Smooth muscle cell (in vitro differentiated cells): ENCODE results near the gene C3orf33. TPM values are rescaled to one million over a fixed set of nuclear protein-coding genes. Genes with fewer than 3 reads are reported as not detected.

Experiments
- DNase-seq: peaks from one replicate; lab custom pipeline; 2025; ENCODE audit not compliant: unreplicated experiment; lab: John Stamatoyannopoulos, UW
- H2AFZ ChIP-seq: fragments of 200-600 bp; sonication (generic); 2 replicates; pipeline ENCODE4 v1.6.0; 2016; ENCODE audit warnings: antibody characterized with exemption, low read depth, mild to moderate bottlenecking
- H3F3A ChIP-seq: fragments of 200-600 bp; sonication (generic); 2 replicates; pipeline ENCODE4 v1.6.0; 2017; ENCODE audit warnings: antibody characterized with exemption, low read depth
- H3K27ac ChIP-seq: fragments of 200-600 bp; sonication (generic); 2 replicates; pipeline ENCODE4 v1.5.1; 2016; ENCODE audit warnings: low read depth, mild to moderate bottlenecking
- H3K27me3 ChIP-seq: fragments of 200-600 bp; sonication (generic); 2 replicates; pipeline ENCODE4 v1.6.1; 2016; ENCODE audit warnings: low read depth, mild to moderate bottlenecking
- H3K36me3 ChIP-seq: fragments of 200-600 bp; sonication (generic); 2 replicates; pipeline ENCODE4 v1.5.1; 2016; ENCODE audit warnings: low read depth
- H3K4me1 ChIP-seq: fragments of 200-600 bp; sonication (generic); 2 replicates; pipeline ENCODE4 v1.5.1; 2016; ENCODE audit warnings: low read depth
- H3K4me2 ChIP-seq: fragments of 200-600 bp; sonication (generic); 2 replicates; pipeline ENCODE4 v1.6.0; 2016; ENCODE audit warnings: mild to moderate bottlenecking
- H3K4me3 ChIP-seq: fragments of 200-600 bp; sonication (generic); 2 replicates; pipeline ENCODE4 v1.5.1; 2016; ENCODE audit warnings: mild to moderate bottlenecking
- H3K79me2 ChIP-seq: fragments of 200-600 bp; sonication (generic); 2 replicates; pipeline ENCODE4 v1.6.0; 2016; ENCODE audit warnings: low read depth, mild to moderate bottlenecking
- H3K9ac ChIP-seq: fragments of 200-600 bp; sonication (generic); 2 replicates; pipeline ENCODE4 v1.6.0; 2016; ENCODE audit warnings: low read depth
- H3K9me3 ChIP-seq: fragments of 200-600 bp; sonication (generic); replicated peaks from 2 replicates; pipeline ENCODE4 v1.5.1; 2016; ENCODE audit warnings: low read depth
- H4K20me1 ChIP-seq: fragments of 200-600 bp; sonication (generic); 2 replicates; pipeline ENCODE4 v1.6.0; 2016; ENCODE audit warnings: low read depth
- WGBS: methylation state at CpG from one replicate; pipeline ENCODE4 v1.1.7; 2016; ENCODE audit warnings: low lambda C conversion rate; 5-methylcytosine and 5-hydroxymethylcytosine counted together
- polyA plus RNA-seq: library from polyadenylated mRNA; unstranded; fragments of >200 nt; fragmentation: Nextera tagmentation; extraction: Ambion mirVana; gene quantifications from 2 replicates; pipeline ENCODE4 v1.2.1, GENCODE V29; 2016
- total RNA-seq: library from RNA; depleted of rRNA; stranded (reverse); fragments of >200 nt; gene quantifications from 2 replicates; pipeline ENCODE4 v1.2.3, GENCODE V29; 2014
- TF ChIP-seq, protein P1 (sequence below): fragments of 200-600 bp; sonication (generic); IDR thresholded peaks from 2 replicates; pipeline ENCODE4 v1.5.1; 2017; ENCODE audit warnings: borderline replicate concordance, mild to moderate bottlenecking, antibody characterized with exemption; ENCODE audit not compliant: insufficient read depth, poor library complexity, severe bottlenecking

Gene C3orf33
- total RNA-seq, result 4.3 and 4.4 TPM in 2 replicates
- 3.2 and 3.4 TPM in 2 replicates for polyA plus RNA-seq

DNA sequence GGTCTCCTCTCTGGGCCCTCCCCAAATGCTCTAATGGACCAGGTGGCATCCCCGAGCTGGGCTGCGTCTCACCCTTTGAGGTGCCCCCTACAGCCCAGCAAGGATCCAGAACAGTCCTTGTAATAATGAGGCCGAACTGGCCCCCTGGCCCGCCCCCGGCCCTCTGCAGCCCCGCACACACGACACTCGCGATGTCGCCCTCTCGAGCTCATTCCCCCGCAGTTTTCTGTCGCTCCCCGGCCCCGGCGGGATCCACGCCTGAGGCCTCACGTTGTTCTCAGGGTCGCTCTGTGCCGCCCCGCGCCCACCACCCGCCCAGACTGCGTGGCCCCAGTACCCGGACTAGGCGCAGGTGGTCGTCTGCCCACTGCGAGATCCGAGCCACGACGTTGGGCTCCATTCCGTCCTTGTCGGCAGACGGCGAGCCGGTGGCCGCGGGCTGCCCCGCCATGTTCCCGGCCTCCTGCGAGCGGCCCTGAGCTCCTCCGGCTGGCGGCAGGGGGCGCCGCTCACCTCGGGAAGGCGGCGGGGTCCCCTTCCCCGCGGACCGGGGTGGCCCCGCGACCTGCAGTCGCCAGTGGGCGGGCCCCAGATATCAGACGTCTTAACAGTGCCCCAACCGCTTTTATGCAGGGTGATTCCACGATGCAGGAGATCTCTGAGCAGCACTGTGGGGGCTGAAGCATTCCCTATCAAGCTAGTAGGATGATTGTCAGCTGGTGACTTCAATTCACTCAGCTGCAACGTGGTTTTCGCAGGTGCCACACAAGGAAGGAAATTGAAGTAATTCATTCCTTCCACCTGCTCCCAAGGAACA is at the start of gene C3orf33:
TSS of gene C3orf33 (minus strand) at position 477 of the 817 bp plus-strand sequence. CDS start at position 451, 26 bp downstream.
- H3K27ac ChIP-seq, result no peak within 1 kb of the TSS
- TF ChIP-seq, protein P1, sequence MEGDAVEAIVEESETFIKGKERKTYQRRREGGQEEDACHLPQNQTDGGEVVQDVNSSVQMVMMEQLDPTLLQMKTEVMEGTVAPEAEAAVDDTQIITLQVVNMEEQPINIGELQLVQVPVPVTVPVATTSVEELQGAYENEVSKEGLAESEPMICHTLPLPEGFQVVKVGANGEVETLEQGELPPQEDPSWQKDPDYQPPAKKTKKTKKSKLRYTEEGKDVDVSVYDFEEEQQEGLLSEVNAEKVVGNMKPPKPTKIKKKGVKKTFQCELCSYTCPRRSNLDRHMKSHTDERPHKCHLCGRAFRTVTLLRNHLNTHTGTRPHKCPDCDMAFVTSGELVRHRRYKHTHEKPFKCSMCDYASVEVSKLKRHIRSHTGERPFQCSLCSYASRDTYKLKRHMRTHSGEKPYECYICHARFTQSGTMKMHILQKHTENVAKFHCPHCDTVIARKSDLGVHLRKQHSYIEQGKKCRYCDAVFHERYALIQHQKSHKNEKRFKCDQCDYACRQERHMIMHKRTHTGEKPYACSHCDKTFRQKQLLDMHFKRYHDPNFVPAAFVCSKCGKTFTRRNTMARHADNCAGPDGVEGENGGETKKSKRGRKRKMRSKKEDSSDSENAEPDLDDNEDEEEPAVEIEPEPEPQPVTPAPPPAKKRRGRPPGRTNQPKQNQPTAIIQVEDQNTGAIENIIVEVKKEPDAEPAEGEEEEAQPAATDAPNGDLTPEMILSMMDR, result peak; percentile 82
- H3K27me3 ChIP-seq, result peaks cover 4% of the 10 kb centered on the region
- no peaks in the 10 kb centered on the region for H3K9me3 ChIP-seq
- H3F3A ChIP-seq, result no peaks in the 10 kb centered on the region
- peak within 1 kb of the TSS; percentile 84 for H3K9ac ChIP-seq
- peak within 1 kb of the TSS; percentile 95 for H3K4me2 ChIP-seq
- peak within 1 kb of the TSS; percentile 97 for H2AFZ ChIP-seq
- no peaks in the 10 kb centered on the region for H3K79me2 ChIP-seq
- peaks cover 4% of the 10 kb centered on the region for H3K4me1 ChIP-seq
- H3K4me3 ChIP-seq, result peak within 1 kb of the TSS; percentile 67
- no peaks in the 10 kb centered on the region for H4K20me1 ChIP-seq
- peak; percentile 67 for DNase-seq
- H3K36me3 ChIP-seq, result no peaks in the 10 kb centered on the region
- WGBS, result 2% methylated on average over 37 of the region's 61 CpGs

- Histone ChIP-seq H3K4me3 (peak within 1 kb of the TSS; percentile 74), H3K79me2 (peaks cover 42% of the 10 kb centered on the region), H3K9me3 (no peaks in the 10 kb centered on the region), H3F3A (no peaks in the 10 kb centered on the region), H3K4me2 (peak within 1 kb of the TSS; percentile 96), H3K9ac (peak within 1 kb of the TSS; percentile 74), H3K4me1 (peaks cover 24% of the 10 kb centered on the region), H3K36me3 (peaks cover under 1% of the 10 kb centered on the region), H3K27me3 (no peaks in the 10 kb centered on the region), H3K27ac (peak within 1 kb of the TSS; percentile 91), H2AFZ (peak within 1 kb of the TSS; percentile 92), H4K20me1 (peaks cover 40% of the 10 kb centered on the region)
- TF ChIP-seq, protein P1, result no peak
- peak; percentile 88 for DNase-seq
- WGBS, result under 1% methylated on average over 45 of the region's 50 CpGs
Measured at GRCh38 chr3:155854141-155854940, 48.3 kb upstream of the C3orf33 start, which contains the start of gene SLC33A1. Gene SLC33A1, minus strand, starts transcription at chr3:155854427. Its CDS starts 430 bp downstream, at chr3:155853997.

DNA sequence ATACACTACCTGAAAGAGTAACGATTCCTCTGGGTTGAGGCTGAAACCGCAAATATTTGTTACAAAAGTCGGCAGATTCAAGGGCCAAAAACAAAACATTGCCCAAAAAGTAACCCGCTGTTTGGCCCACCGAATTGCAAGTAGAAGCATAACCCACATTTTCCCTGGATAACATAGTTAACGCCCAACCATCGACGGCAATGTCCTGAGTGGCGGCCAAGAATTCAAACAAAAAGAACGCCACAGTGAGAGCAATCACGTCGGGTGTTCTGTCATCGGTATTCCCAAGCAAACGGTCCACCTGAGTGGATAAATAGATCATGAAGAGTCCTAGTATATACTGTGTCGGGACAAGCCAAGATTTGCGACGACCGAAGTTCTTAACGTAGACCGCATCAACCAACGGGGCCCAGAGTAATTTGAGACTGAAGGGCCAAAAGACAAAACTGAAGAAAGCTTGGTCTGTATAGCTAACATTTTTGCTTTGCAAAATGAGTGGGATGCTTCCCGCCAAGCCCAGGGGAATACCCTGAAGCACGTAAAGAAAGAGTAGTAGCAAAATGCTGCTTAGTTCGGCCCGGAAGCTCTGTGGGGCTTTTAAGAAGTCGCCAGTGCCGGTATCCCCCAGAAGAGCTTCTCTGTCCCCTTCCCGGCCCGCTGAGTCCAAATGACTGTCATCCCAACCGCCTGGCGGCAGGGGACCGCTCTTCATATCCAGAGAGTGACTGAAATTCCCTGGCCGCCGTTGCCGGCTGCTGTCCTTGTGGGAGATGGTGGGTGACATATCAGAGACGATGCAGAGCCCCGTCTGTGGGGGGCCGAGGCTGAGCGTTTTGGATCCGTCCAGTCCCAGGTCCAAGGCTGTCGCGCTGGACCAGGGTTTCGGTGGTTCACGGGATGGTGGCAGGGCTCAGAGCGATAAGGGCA is 47.4 kb upstream of the C3orf33 start:
- Histone ChIP-seq H3K4me1 (peaks cover 24% of the 10 kb centered on the region), H3K27me3 (no peaks in the 10 kb centered on the region), H3K4me2 (peak overlapping the region; percentile 96), H3K79me2 (peaks cover 51% of the 10 kb centered on the region), H3K9me3 (no peaks in the 10 kb centered on the region), H3K36me3 (peaks cover 4% of the 10 kb centered on the region), H3K27ac (peak overlapping the region; percentile 56), H4K20me1 (peaks cover 48% of the 10 kb centered on the region), H3F3A (no peaks in the 10 kb centered on the region), H2AFZ (peak overlapping the region; percentile 57), H3K9ac (peak overlapping the region; percentile 66), H3K4me3 (peak overlapping the region; percentile 74)
- no peak for DNase-seq
- WGBS, result 2% methylated on average over 45 of the region's 45 CpGs
- TF ChIP-seq, protein P1, result no peak
